Uterus (tissue), 2 donors: ENCODE data around the gene SPRING1.

Source experiments
- CTCF ChIP-seq, 4 experiments: fragments of 200-600 bp in 2 of 4; fragments of 450-650 bp in 2 of 4; sonication (generic) in 2 of 4; IDR thresholded peaks; one replicate each; pipeline ENCODE4 v1.5.1; 2016 to 2019; ENCODE audit warnings: antibody characterized with exemption in 4 of 4, mild to moderate bottlenecking in 2 of 4, moderate library complexity in 1 of 4
- POLR2A ChIP-seq, 2 donors: fragments of 450-650 bp; IDR thresholded peaks; one replicate each; pipeline ENCODE4 v1.6.1; 2016; ENCODE audit warnings: antibody characterized with exemption in 2 of 2, mild to moderate bottlenecking in 1 of 2, moderate library complexity in 1 of 2

GRCh38 chr12:116784238-116784612 lies 46.4 kb upstream of the SPRING1 start:
- TF ChIP-seq POLR2A (IDR thresholded peaks at IDR 0.05) (no peak), CTCF (IDR thresholded peaks at IDR 0.05) (no peak)
